Measurements from ENCODE around the gene IFT88. TPM values are rescaled to one million over a fixed set of nuclear protein-coding genes. Genes with fewer than 3 reads are reported as not detected.

Gene IFT88
- total RNA-seq: 13.4 TPM
- long read RNA-seq, partial matches to known transcripts: 5 of 20 reads
- long read RNA-seq, other reads (novel, unspliced or antisense): 14 of 20 reads

GRCh38 chr13:20566898-20567874 lies at the start of gene IFT88:
IFT88 (plus strand) TSS chr13:20567157; CDS start chr13:20574386, 7,229 bp downstream.
- DNase-seq (ENCODE audit: low spot score): peak; percentile 96

- no peak for DNase-seq (ENCODE audit: low spot score)
Observed at GRCh38 chr13:20518660-20519100, 48.3 kb upstream of the IFT88 start.

GRCh38 chr13:20519875-20520274 lies 47.1 kb upstream of the IFT88 start:
- DNase-seq (ENCODE audit: low spot score): no peak

- no peak for DNase-seq (ENCODE audit: low spot score)
Observed at GRCh38 chr13:20521364-20522115, 45.4 kb upstream of the IFT88 start.

GRCh38 chr13:20525144-20525600 lies 41.8 kb upstream of the IFT88 start:
- no peak for DNase-seq (ENCODE audit: low spot score)

- peak; percentile 93 for DNase-seq (ENCODE audit: low spot score)
Observed at GRCh38 chr13:20525601-20526544, 41.1 kb upstream of the IFT88 start, which contains the start of gene CRYL1. CRYL1 (minus strand) TSS chr13:20525857; CDS start chr13:20525794, 63 bp downstream.

- no peak for DNase-seq (ENCODE audit: low spot score)
Observed at GRCh38 chr13:20526664-20527063, 40.3 kb upstream of the IFT88 start.

- DNase-seq (ENCODE audit: low spot score): no peak
Observed at GRCh38 chr13:20528452-20528851, 38.5 kb upstream of the IFT88 start.

- DNase-seq (ENCODE audit: low spot score): no peak
Observed at GRCh38 chr13:20534038-20534608, 32.8 kb upstream of the IFT88 start.

GRCh38 chr13:20536992-20537391 lies 30.0 kb upstream of the IFT88 start:
- DNase-seq (ENCODE audit: low spot score): no peak

GRCh38 chr13:20544201-20544923 lies 22.6 kb upstream of the IFT88 start:
- no peak for DNase-seq (ENCODE audit: low spot score)

- no peak for DNase-seq (ENCODE audit: low spot score)
Observed at GRCh38 chr13:20546556-20546955, 20.4 kb upstream of the IFT88 start.

GRCh38 chr13:20547479-20547908 lies 19.5 kb upstream of the IFT88 start:
- no peak for DNase-seq (ENCODE audit: low spot score)

GRCh38 chr13:20550799-20551198 lies 16.2 kb upstream of the IFT88 start:
- DNase-seq (ENCODE audit: low spot score): no peak

- DNase-seq (ENCODE audit: low spot score): no peak
Observed at GRCh38 chr13:20553311-20553710, 13.6 kb upstream of the IFT88 start.

- no peak for DNase-seq (ENCODE audit: low spot score)
Observed at GRCh38 chr13:20558982-20559381, 8.0 kb upstream of the IFT88 start.

GRCh38 chr13:20559659-20560356 lies 7.1 kb upstream of the IFT88 start:
- no peak for DNase-seq (ENCODE audit: low spot score)

GRCh38 chr13:20561741-20562140 lies 5.2 kb upstream of the IFT88 start:
- DNase-seq (ENCODE audit: low spot score): no peak
